Fibroblast of upper back skin (primary cell): ENCODE measurements around the gene MRPS26.
A peak's percentile ranks its signal among the peaks of the same experiment; 100 is the strongest.
"Not testable (repeated sequence)": the region's sequence is repeated elsewhere in the genome, so short reads cannot be mapped to it uniquely, and the experiment has no call there.

Experiments used
- DNase-seq: peaks from one replicate; pipeline ENCODE4 v3.0.0-alpha.2; 2013

The MRPS26 gene

DNA sequence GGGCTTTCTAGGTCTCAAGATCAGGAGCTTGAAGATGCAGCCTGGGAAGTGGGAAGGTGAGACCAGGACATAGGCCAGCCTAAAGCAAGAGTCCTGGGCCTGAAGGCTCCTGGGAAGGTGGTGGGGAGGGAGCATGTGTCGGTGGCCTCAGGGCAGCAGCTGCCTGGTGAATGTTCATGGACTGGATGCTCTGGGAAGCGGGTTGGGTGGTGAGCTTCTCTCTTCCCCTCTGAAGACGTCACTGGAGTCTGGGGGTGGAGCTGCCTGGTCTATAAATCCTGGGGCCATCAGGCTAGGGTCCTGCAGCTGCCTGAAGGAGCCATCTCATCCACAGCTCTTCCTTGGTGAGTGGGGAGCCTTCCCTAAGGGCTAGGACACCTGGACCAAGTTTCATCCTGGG, 2.5 kb upstream of the MRPS26 start, which contains the start of gene GNRH2:
Gene GNRH2, plus strand, starts transcription at position 301 of the 400 bp plus-strand sequence. CDS start 793 bp downstream, outside the sequence.
- DNase-seq = no peak

DNA sequence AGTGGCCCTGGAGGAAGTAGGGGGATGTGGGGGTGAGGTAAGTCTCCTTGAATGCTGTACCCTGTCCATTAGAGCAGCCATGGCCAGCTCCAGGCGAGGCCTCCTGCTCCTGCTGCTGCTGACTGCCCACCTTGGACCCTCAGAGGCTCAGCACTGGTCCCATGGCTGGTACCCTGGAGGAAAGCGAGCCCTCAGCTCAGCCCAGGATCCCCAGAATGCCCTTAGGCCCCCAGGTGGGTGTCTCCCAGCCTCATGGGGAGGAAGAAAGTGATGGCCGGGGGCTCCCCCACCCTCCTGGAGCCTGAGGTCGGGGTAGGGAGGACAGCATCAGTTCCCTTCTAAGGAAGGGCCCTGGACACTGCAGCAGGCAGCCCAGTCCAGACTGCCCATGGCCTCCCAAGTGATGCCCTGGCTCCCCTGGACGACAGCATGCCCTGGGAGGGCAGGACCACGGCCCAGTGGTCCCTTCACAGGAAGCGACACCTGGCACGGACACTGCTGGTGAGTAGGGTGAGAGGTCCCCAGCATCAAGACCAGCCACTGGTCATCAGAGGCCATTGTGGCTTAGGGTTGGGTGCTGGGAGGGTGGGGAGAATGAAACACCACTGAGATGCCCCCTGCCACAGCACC, 1.4 kb upstream of the MRPS26 start:
- no peak for DNase-seq

DNA sequence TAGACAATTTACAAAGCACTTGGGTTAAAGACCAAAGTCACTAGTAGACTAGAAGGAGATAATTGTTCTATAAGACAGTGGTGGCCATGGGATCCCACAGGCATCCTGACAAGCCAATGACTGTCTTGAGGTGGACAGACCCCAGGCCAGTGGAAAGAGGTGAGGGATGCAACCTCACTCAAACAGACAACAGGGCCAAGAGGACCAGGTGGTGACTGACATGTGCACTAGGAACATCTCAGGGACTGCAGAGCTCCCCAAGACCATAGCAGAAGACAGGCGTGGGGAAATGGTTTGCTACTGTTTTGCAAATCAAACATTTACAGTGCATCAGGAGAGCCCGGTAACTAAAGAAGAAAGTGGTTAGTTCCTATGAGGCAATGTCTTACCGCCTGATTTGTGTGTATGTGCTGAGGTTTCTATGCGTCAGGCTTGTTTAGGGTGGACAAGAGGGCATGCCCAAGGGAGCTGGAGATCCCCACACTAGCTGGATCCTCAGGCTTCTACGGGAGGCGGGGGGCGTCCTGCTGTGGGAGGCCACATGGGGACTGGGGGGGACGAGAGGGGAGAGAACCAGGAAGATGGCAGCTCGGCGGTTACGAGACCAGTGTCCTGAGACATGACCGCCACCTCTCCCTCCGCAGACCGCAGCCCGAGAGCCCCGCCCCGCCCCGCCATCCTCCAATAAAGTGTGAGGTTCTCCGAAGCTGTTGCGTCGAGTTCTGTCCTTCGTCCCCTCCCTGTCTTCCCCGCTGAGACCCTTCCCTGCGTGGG, 623 bp upstream of the MRPS26 start:
- DNase-seq = no peak

DNA sequence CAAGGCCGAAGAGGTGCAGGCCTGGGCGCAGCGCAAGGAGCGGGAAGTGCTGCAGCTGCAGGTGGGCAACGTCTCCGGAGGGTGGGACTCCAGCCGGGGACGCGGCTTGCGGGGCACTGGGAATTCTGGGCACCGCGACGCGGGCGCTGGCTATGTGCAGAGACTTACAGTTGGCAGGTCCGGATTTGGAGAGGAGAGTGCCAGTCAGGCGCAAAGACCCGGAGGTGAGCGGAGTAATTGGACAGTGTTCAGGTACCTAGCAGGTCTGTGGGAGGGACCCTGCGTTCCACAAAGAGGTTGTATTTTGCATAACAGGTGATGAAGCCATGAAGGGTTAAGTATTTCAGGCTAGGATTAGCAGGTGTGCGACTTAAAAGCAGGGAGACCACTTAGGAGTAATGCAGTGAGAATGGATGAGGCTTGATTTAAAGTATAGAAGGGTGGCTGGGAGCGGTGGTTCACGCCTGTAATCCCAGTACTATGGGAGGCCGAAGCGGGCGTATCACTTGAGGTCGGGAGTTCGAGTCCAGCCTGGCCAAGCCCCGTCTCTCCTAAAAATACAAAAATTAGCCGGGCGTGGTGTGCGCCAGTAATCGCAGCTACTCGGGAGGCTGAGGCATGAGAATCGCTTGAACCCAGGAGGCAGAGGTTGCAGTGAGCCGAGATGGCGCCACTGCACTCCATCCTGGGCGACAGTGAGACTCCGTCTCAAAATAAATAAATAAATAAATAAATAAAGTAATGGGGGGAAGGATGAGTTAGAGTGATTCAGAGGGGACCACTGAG, 1.0 kb downstream of the MRPS26 start:
- DNase-seq = no peak

DNA sequence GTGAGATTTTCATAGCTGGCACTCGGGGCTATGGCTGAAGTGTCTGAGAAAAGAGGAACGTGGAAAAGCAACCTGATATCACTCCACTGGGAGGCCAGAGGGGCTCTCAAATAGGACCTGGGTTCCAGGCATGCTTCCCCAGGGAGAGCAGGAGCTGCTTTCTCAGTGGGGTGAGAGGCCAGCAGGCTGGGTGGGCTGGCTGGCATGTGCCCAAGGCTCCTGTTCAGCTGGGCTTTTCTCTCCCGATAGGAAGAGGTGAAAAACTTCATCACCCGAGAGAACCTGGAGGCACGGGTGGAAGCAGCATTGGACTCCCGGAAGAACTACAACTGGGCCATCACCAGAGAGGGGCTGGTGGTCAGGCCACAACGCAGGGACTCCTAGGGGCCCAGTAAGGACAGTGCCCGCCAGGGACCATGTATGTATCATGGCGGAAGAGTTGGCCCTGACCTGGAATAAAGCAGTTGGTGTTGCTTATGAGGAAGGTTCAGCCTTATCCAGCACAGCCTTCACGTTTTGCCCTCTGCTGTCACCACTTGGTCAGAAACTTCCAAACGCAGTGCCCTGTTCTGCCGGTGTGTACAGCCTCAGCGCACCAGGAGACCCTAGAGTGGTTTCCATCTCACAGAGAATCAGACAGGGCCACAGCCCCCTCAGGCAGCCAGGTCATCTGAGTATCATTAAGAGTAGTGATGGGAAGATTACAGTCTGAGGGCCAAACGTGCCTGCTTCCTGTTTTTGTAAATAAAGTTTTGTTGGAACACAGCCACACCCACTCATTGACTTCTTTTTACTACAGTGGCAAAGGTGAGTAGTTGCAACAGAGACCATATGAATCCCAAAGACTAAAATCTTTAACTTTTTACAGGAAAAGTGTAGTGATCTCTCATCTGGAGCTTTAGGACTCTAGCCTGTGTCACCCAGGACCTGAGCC, 1.9 kb downstream of the MRPS26 start:
- DNase-seq = no peak

DNA sequence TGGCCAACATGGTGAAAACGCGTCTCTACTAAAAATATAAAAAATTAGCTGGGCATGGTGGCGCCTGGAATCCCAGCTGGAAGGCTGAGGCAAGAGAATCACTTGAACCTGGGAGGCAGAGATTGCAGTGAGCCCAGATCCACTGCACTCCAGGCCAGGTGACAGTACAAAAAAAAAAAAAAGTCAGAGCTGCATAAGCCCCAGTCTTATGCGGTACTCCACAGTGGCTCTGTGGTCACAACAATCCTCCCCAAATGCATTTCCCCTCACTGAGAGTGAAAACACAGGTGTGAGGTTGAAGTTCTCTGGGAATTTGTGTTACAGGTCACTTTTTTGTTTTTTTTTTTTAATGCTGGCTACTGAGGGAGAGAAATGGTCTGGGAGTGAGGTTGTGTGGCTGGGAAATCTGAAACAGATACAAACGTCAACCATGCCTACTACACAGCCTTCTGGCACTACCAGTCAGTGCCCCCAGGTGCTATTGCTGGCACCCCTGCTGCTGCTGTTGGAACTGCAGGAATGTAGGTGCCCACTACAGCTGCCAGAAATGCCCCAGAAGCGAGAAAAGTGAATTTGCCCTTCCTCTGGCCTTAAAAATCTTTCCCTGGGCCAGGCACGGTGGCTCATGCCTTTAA, 5.7 kb downstream of the MRPS26 start:
- no peak for DNase-seq

DNA sequence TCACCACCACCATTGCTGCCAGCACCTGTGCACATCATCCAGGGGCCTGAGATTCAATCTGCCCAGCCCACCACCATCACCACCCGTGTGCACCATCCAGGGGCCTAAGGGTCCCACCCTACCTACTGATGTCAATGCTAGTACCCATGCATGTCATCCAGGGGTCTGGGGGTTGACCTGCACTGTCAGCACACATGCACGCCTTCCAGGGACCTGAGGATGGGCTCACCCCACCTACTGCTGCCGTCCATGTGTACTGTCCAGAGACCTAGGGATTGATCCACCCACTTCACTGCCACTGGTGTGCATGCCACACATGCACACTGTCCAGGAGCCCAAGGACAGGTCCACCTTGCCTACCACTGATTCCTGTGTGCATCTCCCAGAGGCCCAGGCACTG, 13.6 kb downstream of the MRPS26 start:
- no peak for DNase-seq

DNA sequence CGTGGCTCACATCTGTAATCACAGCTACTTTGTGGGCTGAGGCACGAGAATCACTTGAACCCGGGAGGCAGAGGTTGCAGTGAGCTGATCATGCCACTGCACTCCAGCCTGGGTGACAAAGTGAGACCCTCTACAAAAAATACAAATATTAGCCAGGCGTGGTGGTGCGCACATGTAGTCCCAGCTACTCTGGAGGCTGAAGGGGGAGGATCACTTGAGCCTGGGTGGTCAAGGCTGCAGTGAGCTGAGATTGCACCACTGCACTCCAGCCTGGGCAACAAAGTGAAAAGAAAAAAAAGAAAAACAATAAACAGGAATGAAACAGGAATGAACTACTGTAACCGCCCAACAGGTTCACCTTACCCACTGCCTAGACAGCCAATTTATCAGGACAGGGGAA, 18.3 kb downstream of the MRPS26 start:
- DNase-seq = not testable (repeated sequence)

DNA sequence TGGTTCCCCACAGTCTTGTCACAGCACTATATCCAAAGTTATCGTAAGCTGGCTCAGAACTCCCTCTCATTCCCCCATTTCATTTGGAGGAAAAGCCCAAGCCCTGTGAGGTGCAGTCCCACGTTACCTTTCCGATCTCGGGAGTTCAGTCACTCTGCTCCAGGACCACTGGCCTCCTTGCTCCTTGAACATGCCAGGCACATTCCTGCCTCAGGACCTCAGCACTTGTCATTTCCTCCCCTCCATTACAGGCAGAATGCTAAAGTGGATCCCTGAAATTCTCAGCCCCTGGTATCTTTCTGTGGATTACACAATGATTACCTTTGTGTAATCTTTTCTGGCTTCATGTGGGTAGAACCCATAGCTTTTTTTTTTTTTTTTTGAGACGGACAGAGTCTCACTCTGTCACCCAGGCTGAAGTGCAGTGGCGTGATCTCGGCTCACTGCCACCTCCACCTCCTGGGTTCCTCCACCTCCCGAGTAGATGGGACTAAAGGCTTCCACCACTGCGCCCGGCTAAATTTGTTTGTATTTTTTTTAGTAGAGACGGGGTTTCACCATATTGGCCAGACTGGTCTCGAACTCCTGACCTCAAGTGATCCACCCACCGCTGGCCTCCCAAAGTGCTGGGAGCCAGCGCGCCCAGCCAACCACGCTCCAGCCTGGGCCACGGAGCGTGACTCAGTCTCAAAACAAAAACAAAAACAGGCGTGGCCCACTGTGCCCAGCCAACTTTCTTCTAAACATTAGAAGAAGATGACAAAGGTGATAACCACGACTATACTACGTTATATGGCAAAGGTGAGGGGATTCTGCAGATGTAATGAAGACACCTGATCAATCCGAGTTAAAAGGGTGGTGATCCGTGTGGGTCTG, 21.5 kb downstream of the MRPS26 start:
- no peak for DNase-seq

DNA sequence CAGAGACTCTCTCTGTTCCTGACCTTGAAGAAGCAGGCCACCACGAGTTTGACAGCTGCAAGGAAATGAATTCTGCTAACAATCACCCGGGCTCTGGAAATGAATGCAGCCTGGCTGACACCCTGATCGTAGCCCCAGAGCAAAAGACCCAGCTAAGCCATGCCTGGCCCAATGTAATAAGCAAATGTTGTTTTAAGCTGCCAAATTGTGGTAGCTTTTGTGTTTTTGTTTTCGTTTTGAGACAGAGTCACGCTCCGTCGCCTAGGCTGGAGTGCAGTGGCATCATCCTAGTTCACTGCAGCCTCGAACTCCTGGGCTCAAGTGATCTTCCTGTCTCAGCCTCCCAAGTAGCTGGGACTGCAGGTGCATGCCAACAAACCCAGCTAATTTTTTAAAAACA, 22.2 kb downstream of the MRPS26 start:
- no peak for DNase-seq

DNA sequence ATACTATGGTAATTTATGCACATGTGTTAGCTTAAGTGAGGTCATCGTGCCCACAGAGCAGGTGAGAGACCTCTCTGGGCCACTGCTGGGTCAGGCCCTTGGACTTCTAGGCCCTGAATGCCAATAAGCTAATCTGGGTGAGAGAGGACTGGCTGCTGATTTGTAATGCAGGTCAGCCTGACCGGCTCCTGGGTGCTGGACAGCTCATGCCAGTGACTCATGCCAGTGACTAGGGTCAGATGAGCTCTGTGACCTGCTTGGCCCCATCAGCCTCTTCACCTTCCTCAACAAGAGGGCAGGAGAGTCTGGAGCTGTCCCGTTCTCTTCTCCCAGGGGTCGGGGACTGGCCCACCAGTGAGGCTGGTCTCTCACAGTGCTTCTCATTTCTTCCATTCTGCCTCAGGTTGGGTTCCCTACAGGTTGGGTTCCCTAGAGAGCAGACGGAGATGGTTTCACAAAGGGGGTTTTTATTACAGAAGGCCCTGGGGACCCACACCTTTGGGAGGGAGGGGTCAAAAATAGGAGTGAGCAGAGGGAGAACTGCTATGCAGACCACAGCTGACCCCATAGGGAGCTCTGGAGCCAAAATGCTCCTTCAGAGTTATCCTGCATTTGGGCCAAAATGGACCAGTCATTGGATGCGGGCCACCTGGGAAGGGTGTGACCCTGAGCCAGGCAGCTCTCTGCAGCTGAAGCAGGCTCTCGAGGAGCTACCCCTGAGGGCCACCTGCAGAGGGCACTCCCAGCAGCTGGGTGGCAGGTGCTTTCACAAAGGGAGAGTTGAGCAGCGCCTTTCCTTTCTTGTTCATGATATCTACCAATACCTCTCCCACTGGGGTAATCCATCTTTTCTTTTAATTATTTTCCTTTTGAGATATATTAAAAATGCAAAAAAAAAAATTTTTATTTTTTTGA, 23.4 kb downstream of the MRPS26 start:
- no peak for DNase-seq

DNA sequence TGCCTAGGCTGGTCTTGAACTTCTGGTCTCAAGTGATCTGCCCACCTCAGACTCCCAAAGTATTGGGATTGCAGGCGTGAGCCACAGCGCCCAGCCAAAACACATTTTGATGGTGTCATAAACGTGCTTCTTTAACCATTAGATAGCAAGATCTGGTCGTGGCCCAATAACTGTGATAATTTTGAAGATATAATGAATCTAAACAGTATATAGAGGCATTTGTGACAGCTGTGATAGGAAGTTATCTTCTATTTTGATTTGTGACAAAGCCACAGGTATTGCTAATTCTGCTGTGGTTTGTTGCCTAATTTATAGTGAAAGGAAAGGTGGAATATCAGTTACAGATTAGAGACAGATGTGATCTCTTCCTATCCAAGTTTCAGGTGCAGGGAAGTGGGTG, 24.9 kb downstream of the MRPS26 start:
- DNase-seq = no peak

DNA sequence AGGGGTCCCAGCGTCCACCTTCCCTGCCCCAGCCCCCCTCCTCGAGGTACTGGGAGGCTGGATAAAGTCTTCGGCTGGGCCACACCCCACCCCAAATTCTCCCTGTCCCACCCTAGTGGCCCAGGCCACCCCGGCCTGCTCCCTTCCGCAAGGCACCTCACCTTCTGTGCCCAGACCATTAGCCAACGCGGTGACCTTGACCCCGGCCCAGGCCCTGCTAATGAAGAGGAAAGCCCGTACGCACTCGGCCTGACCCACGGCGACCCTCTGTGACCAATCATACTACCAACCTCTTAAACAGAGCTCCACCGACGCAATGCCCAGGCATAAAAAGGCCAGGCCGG, 25.4 kb downstream of the MRPS26 start:
- DNase-seq = no peak

DNA sequence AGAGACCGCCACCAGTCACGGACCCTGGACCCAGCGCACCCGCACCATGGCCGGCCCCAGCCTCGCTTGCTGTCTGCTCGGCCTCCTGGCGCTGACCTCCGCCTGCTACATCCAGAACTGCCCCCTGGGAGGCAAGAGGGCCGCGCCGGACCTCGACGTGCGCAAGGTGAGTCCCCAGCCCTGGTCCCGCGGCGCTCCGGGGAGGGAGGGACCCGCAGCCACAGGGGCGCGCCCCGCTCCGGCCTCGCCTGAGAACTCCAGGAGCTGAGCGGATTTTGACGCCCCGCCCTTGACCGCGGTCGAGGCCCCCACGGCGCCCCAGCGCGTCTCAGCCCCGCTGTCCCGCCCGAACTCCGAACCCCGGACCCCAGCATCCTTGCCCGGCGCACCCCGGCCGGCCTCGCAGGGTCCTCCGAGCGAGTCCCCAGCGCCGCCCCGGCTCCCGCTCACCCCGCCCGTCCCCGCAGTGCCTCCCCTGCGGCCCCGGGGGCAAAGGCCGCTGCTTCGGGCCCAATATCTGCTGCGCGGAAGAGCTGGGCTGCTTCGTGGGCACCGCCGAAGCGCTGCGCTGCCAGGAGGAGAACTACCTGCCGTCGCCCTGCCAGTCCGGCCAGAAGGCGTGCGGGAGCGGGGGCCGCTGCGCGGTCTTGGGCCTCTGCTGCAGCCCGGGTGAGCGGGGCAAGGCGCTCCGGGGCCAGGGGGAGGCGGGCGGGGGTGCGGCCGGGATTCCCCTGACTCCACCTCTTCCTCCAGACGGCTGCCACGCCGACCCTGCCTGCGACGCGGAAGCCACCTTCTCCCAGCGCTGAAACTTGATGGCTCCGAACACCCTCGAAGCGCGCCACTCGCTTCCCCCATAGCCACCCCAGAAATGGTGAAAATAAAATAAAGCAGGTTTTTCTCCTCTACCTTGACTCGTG, 26.0 kb downstream of the MRPS26 start, which contains the start of gene OXT:
Gene OXT, plus strand, starts transcription at position 11 of the 920 bp plus-strand sequence. Its CDS starts 36 bp downstream, at position 47.
- DNase-seq = peak; percentile 11

DNA sequence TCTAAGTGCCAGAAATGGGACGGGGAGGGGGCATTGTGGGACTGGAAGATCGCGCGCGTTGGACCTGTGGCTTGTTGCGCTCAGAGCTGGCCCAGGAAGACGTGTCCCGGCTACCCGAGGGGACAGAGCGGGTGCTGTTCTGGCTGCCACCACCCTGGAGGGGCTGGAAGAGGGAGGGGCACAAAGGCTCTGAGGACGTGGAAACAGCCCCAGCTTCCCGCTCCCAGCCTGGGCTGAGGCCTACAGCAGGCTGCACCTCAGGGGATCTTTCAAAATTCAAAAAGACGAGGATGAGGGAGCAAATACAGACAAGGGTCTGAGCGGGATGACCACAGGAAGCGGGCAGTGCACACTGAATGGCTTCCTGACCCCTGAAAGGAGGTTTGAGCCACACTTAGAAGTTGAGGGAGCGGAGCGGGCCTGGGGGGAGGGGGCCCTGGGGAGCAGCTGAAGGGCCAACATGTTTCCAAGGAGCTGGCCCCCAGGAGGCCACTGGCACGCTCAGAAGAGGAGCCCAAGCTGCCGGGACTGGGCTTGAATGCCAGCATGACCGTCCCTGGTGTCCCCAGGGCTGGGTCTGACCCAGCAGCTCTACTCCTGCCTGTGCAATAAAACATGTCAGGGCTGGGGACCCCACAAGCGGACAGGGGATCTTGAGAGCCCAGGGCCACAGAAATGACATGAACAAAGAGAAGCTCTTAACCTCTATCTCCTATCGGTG, 26.8 kb downstream of the MRPS26 start:
- no peak for DNase-seq

DNA sequence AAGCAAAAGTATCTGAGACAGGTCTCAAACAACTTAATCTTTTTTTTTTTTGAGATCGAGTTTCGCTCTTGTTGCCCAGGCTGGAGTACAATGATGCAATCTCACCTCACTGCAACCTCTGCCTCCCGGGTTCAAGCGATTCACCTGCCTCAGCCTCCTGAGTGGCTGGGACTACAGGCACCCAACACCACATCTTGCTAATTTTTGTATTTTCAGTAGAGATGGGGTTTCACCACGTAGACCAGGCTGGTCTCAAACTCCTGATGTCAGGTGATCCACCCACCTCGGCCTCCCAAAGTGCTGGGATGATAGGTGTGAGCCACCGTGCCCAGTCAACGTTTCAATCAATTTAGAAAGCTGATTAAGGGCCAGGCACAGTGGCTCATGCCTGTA, 27.4 kb downstream of the MRPS26 start:
- not testable (repeated sequence) for DNase-seq

DNA sequence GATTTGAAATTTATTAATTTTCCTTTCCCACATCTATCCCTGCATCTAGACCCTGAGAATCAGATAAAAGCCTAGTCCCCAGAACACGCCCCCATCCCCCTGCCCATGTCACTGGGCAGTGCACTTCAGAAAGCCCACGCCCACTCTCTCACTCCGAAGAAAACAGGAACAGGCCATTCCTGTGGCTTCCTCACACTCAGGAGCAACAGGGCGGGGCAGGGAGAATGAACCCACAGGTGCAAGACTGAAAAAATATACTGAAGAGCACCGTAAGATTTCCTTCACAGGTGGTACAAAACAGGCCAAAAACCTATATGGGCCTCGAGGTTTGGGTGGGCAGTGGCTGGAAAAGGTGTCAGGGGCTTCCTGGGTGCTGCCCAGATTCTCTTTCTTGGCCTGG, 29.0 kb downstream of the MRPS26 start:
- no peak for DNase-seq

DNA sequence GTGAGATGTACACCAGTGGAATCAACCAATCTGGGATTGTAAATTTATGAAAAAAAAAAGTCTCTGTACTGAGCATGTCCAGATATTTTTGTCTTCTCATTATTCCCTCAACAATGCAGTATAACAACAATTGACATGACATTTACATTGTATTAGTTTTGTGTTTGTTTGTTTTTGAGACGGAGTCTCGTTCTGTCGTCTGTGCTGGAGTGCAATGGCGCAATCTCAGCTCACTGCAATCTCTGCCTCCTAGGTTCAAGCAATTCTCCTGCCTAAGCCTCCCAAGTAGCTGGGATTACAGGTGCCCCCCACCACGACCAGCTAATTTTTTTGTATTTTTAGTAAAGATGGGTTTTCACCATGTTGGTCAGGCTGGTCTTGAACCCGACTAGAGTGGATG, 29.5 kb downstream of the MRPS26 start:
- DNase-seq = not testable (repeated sequence)
